ENCODE measurements around the gene PJVK.

DNA sequence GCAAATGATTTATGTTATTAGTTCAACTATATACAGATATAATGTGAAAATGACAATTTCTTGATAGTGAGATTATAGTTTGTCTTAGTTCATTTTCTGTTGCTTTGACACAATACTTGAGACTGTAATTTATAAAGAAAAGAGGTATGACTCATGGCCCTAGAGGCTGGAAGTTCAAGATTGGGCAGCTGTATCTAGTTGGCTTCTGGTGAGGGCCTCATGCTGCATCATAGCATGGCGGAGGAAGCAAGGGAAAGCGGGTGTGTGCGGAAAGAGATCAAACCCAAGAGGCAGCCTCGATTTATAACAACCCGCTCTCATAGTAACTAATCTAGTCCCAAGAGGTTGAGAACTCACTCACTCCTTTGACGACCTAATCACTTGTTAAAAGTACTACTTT lies 40.4 kb downstream of the PJVK start:
- TF ChIP-seq CTCF (IDR thresholded peaks at IDR 0.05) (no peak), POLR2A (IDR thresholded peaks at IDR 0.05) (no peak)

All from body of pancreas (tissue), 4 donors.